Adrenal gland (tissue), 12 donors: ENCODE results near the gene USP31. TPM values are rescaled to one million over a fixed set of nuclear protein-coding genes. Genes with fewer than 3 reads are reported as not detected.
A peak's percentile ranks its signal among the peaks of the same experiment; 100 is the strongest.
"Not testable (repeated sequence)": the region's sequence is repeated elsewhere in the genome, so short reads cannot be mapped to it uniquely, and the experiment has no call there.

ENCODE experiments used
- DNase-seq, 7 donors: peaks; one replicate each; pipeline ENCODE4 v3.0.0-alpha.2; 2019 to 2020
- H3K27ac ChIP-seq, 5 donors: fragments of 200-600 bp; sonication (generic) in 4 of 5; 1 replicate in 3 of 5; 2 replicates in 2 of 5; pipeline versions ENCODE4 v1.5.1 to v1.8.0; 2016 to 2020; ENCODE audit warnings: mild to moderate bottlenecking in 1 of 5
- H3K27me3 ChIP-seq: fragments of 200-600 bp; 2 replicates; pipeline ENCODE4 v1.8.0; 2021
- H3K36me3 ChIP-seq, 2 donors: fragments of 200-600 bp; replicated peaks in 1 of 2; 1 replicate in 1 of 2; 2 replicates in 1 of 2; pipeline versions ENCODE4 v1.5.1 to v1.8.0; 2018 to 2022
- H3K4me1 ChIP-seq, 2 donors: fragments of 200-600 bp; replicated peaks in 1 of 2; 1 replicate in 1 of 2; 2 replicates in 1 of 2; pipeline versions ENCODE4 v1.5.1 to v1.8.0; 2018 to 2021
- H3K4me3 ChIP-seq, 4 donors: fragments of 200-600 bp; sonication (generic) in 3 of 4; one replicate each; pipeline ENCODE4 v1.5.1; 2016 to 2018
- H3K9me3 ChIP-seq, 3 donors: fragments of 200-600 bp; sonication (generic) in 1 of 3; replicated peaks in 1 of 3; 1 replicate in 2 of 3; 2 replicates in 1 of 3; pipeline versions ENCODE4 v1.5.1 to v1.8.0; 2016 to 2021
- POLR2A ChIP-seq, 2 donors: fragments of 450-650 bp; IDR thresholded peaks; one replicate each; pipeline ENCODE4 v1.6.1; 2017; ENCODE audit warnings: antibody characterized with exemption in 2 of 2, mild to moderate bottlenecking in 2 of 2, moderate library complexity in 1 of 2
- WGBS, 4 donors: extraction: QIAGEN DNeasy Blood & Tissue Kit in 2 of 4; methylation state at CpG; one replicate each; pipeline versions ENCODE4 v1.1.5 to v1.1.7; 2013 to 2017; 5-methylcytosine and 5-hydroxymethylcytosine counted together
- intact Hi-C, 2 donors: fragments of 100-400 bp; cut with DNase I; formaldehyde crosslinking; loops; one replicate each; pipeline versions ENCODE4 v1.14.1 to v1.15.0; 2022 to 2023
- polyA plus RNA-seq, 3 donors: library from polyadenylated mRNA; stranded (reverse); fragments of 200-250 nt in 2 of 3; fragments of 350-450 nt in 1 of 3; fragmentation: Illumina TruSeq in 1 of 3; extraction: RNeasy Lipid Tissue Mini Kit (QIAGEN cat#74804) in 1 of 3; gene quantifications; one replicate each; pipeline ENCODE4 v1.2.3, GENCODE V29; 2013 to 2014
- total RNA-seq, 9 donors: library from RNA; depleted of rRNA in 4 of 9; stranded (reverse); fragments of >200 nt in 4 of 9; fragments of 120-200 nt in 1 of 9; fragmentation: NEBNext Ultra II Directional in 1 of 9; extraction: Animal tissue kit (Norgen Biotek cat#: 25700) in 1 of 9; gene quantifications; one replicate each; pipeline versions ENCODE4 v1.1.0 to v1.2.4, GENCODE V29; 2013 to 2023
- TF ChIP-seq, protein P1 (sequence below), 6 experiments: fragments of 450-650 bp in 4 of 6; fragments of 200-600 bp in 2 of 6; sonication (generic) in 1 of 6; IDR thresholded peaks; 1 replicate in 5 of 6; 2 replicates in 1 of 6; pipeline versions ENCODE4 v1.5.1 to v1.8.0; 2016 to 2021; ENCODE audit warnings: antibody characterized with exemption in 6 of 6, mild to moderate bottlenecking in 2 of 6, moderate library complexity in 1 of 6
- donor health status: healthy with polysubstance abuse.
- donor health status: Bipolar disorder and iron deficiency.
- donor health status: DM: yes; HTN: yes; CAD: no.
- donor health status: DM: no; HTN: no; CAD: no.
- donor health status: DM: no; HTN: no; CAD: no.
- donor health status: DM: yes; HTN: yes; CAD: no.

The USP31 gene
- total and polyA plus RNA-seq, 12 donors, result 2.5 to 19.3 (median 7.7) TPM

DNA sequence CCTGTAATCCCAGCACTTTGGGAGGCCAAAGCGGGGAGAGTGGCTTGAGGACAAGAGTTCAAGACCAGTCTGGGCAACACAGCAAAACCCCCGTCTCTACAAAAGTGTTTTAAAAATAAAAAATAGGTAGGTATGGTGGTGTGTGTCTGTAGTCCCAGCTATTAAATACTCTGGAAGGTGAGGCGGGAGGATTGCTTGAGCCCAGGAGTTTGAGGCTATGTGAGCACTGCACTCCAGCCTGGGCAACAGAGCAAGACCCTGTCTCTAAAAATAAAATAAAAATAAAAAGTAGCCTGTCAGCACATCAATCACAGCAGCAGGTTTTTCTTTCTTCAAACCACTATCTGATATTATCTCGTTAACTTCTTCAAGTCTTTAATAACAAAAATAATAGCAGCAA is 1.6 kb downstream of the USP31 start:
- intact Hi-C loops, result loop anchor here in 1 of 2 donors (10.0 kb wide), 1 partner anchor 63 kb away; no protein-coding TSS in a partner anchor
- 86 to 87% (median 86%) methylated on average over 4 of the region's 4 CpGs for WGBS, 4 donors
- Histone ChIP-seq H3K36me3 (no peaks in the 10 kb centered on the region), H3K9me3 (no peaks in the 10 kb centered on the region), H3K4me3 (no peak overlapping the region), H3K4me1 (peaks cover 22 to 41% of the 10 kb centered on the region in 2 donors), H3K27me3 (no peaks in the 10 kb centered on the region), H3K27ac (no peak overlapping the region)
- DNase-seq, result no peak
- TF ChIP-seq, protein P1, sequence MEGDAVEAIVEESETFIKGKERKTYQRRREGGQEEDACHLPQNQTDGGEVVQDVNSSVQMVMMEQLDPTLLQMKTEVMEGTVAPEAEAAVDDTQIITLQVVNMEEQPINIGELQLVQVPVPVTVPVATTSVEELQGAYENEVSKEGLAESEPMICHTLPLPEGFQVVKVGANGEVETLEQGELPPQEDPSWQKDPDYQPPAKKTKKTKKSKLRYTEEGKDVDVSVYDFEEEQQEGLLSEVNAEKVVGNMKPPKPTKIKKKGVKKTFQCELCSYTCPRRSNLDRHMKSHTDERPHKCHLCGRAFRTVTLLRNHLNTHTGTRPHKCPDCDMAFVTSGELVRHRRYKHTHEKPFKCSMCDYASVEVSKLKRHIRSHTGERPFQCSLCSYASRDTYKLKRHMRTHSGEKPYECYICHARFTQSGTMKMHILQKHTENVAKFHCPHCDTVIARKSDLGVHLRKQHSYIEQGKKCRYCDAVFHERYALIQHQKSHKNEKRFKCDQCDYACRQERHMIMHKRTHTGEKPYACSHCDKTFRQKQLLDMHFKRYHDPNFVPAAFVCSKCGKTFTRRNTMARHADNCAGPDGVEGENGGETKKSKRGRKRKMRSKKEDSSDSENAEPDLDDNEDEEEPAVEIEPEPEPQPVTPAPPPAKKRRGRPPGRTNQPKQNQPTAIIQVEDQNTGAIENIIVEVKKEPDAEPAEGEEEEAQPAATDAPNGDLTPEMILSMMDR (IDR thresholded peaks at IDR 0.05), result no peak
- TF ChIP-seq POLR2A (IDR thresholded peaks at IDR 0.05), result no peak

DNA sequence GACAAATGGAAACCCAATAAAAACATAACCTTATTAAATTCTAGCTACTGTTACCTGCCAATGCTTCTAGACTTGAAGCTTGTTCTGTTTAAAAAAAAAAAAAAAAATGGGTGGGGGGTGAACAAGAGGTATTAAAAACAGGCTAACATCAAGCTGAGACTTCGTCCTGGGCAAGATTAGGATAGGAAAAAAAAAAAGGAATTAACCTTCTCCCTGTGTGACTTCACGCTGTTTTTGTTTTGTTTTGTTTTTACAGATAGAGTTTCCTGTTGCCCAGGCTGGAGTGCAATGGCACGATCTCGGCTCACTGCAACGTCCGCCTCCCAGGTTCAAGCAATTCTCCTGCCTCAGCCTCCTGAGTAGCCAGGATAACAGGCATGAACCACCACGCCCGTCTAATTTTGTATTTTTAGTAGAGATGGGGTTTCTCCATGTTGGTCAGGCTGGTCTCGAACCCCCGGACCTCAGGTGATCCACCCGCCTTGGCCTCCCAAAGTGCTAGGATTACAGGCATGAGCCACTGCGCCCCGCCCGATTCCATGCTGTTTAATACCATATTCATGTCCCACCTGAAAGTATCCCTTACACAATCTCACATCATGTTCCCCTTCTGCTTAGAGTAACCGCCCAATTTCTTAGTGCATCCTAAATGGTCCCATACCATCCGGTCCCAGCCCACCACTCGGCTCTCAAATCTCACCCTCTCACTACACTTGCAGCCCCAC is 2.2 kb downstream of the USP31 start:
- Histone ChIP-seq H3K4me1 (peaks cover 22 to 48% of the 10 kb centered on the region in 2 donors), H3K9me3 (no peaks in the 10 kb centered on the region), H3K4me3 (no peak overlapping the region), H3K27me3 (no peaks in the 10 kb centered on the region), H3K36me3 (no peaks in the 10 kb centered on the region), H3K27ac (no peak overlapping the region)
- TF ChIP-seq, protein P1 (IDR thresholded peaks at IDR 0.05), result no peak
- no peak for TF ChIP-seq POLR2A (IDR thresholded peaks at IDR 0.05)
- intact Hi-C loops, result loop anchor here in 1 of 2 donors (10.0 kb wide), 1 partner anchor 62 kb away; no protein-coding TSS in a partner anchor
- 82 to 90% (median 86%) methylated on average over 17 of the region's 17 CpGs for WGBS, 4 donors
- no peak for DNase-seq

DNA sequence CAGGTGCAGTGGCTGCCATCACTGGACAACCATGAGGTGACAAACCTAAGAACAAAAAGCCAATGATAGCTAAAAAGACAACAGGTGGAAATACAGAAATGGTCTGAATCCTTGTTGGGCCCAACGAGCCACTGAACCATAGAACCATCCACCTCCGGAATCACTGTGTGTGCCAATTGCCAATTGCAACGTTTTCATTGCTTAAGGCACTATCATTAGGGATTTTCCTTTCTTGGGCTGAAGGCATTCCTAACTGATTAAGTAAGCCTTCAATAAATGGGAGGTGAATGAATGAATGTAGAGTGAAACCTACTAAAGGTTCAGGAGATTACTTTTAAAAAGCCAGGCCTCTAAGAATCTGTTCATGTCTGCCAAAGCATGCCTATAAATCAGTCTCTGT is 3.6 kb downstream of the USP31 start:
- intact Hi-C loops, result loop anchor here in 1 of 2 donors (10.0 kb wide), 1 partner anchor 61 kb away; no protein-coding TSS in a partner anchor
- DNase-seq, result no peak
- Histone ChIP-seq H3K36me3 (no peaks in the 10 kb centered on the region), H3K9me3 (no peaks in the 10 kb centered on the region), H3K27me3 (no peaks in the 10 kb centered on the region), H3K27ac (no peak overlapping the region), H3K4me1 (peaks cover 22 to 52% of the 10 kb centered on the region in 2 donors), H3K4me3 (no peak overlapping the region)
- 60 to 74% (median 63%) methylated on average over 3 of the region's 3 CpGs for WGBS, 4 donors
- TF ChIP-seq, protein P1 (IDR thresholded peaks at IDR 0.05), result no peak
- no peak for TF ChIP-seq POLR2A (IDR thresholded peaks at IDR 0.05)

DNA sequence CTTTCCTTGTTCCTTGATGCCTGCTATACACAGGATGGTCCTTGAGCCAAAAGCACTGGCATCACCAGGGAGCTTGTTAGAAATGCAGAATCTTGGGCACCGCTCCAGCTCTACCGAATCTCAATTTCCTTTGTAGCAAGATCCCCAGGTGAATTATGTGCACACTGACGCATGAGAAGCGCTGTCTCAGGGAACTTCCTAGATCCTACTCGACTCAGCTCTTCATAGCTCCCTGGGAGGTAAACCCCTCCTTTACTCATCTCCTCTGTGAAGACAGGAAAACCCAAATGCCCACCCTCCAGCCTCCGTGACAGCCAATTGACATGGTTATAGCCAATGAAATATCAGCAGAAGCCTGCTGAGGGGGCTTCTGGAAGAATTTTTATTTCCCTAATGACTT is 4.1 kb downstream of the USP31 start:
- no peaks in the 10 kb centered on the region for H3K27me3 ChIP-seq
- intact Hi-C loops, result loop anchor here in 1 of 2 donors (10.0 kb wide), 1 partner anchor 60 kb away; no protein-coding TSS in a partner anchor
- peak in 1 of 7 donors; percentile 10 for DNase-seq
- 67 to 83% (median 76%) methylated on average over 6 of the region's 6 CpGs for WGBS, 4 donors
- TF ChIP-seq, protein P1 (IDR thresholded peaks at IDR 0.05), result no peak
- TF ChIP-seq POLR2A (IDR thresholded peaks at IDR 0.05), result no peak
- H3K4me3 ChIP-seq, result no peak overlapping the region
- H3K9me3 ChIP-seq, result no peaks in the 10 kb centered on the region
- H3K27ac ChIP-seq, result no peak overlapping the region
- H3K4me1 ChIP-seq, result peaks cover 22 to 56% of the 10 kb centered on the region in 2 donors
- no peaks in the 10 kb centered on the region for H3K36me3 ChIP-seq

DNA sequence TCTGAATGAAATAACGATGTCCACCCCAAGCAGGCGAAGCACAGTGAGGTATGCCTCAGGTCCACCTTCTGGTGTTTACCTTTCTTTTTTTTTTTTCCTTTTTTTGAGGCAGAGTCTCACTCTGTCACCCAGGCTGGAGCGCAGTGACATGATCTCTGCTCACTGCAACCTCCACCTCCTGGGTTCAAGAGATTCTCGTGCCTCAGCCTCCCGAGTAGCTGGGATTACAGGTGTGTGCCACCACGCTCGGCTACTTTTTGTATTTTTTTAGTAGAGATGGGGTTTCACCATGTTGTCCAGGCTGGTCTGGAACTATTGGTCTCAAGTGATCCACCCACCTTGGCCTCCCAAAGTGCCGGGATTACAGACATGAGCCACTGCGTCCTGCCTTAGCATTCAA is 4.9 kb downstream of the USP31 start:
- H3K36me3 ChIP-seq, H3K4me3 ChIP-seq, H3K9me3 ChIP-seq, H3K27ac ChIP-seq, H3K27me3 ChIP-seq, DNase-seq: not testable (repeated sequence)
- WGBS, 4 donors, result 97 to 99% (median 97%) methylated on average over 9 of the region's 9 CpGs
- intact Hi-C loops, result loop anchor here in 1 of 2 donors (10.0 kb wide), 1 partner anchor 60 kb away; no protein-coding TSS in a partner anchor
- H3K4me1 ChIP-seq, result peaks cover 22 to 61% of the 10 kb centered on the region in 2 donors
